Kidney (tissue), 14 donors: Measurements from ENCODE around the gene PARP8. TPM values are rescaled to one million over a fixed set of nuclear protein-coding genes. Genes with fewer than 3 reads are reported as not detected.
A peak's percentile ranks its signal among the peaks of the same experiment; 100 is the strongest.

Experiments
- DNase-seq, 5 donors: peaks; one replicate each; pipeline ENCODE4 v3.0.0-alpha.2; 2013 to 2020
- FAIRE-seq: peaks from 2 replicates; lab custom pipeline; 2012; peaks lifted over from hg19 to GRCh38; lab: Jason Lieb, UNC
- H3K27ac ChIP-seq, 2 donors: one replicate each; pipeline ENCODE4 v1.7.0; 2013; ENCODE audit warnings: low read depth in 2 of 2, low read length in 2 of 2, inconsistent platforms in 1 of 2
- H3K27me3 ChIP-seq: one replicate; pipeline ENCODE4 v1.7.1; 2013; ENCODE audit warnings: low read length, inconsistent platforms; ENCODE audit not compliant: control insufficient read depth, insufficient read depth
- H3K36me3 ChIP-seq, 3 donors: one replicate each; pipeline versions ENCODE4 v1.7.0 to v1.7.1; 2013; ENCODE audit warnings: low read length in 3 of 3, control low read depth in 1 of 3, inconsistent platforms in 1 of 3; ENCODE audit not compliant: insufficient read depth in 3 of 3, control insufficient read depth in 2 of 3
- H3K4me1 ChIP-seq, 3 donors: one replicate each; pipeline versions ENCODE4 v1.7.0 to v1.7.1; 2013; ENCODE audit warnings: low read length in 3 of 3, inconsistent platforms in 1 of 3, low read depth in 1 of 3; ENCODE audit not compliant: control insufficient read depth in 2 of 3, insufficient read depth in 2 of 3
- H3K4me3 ChIP-seq, 3 donors: one replicate each; pipeline versions ENCODE4 v1.7.0 to v1.8.1; 2013; ENCODE audit warnings: low read length in 3 of 3, control low read depth in 1 of 3, inconsistent platforms in 1 of 3
- H3K9ac ChIP-seq, 3 donors: one replicate each; pipeline versions ENCODE4 v1.7.0 to v1.7.1; 2013; ENCODE audit warnings: low read length in 3 of 3, control low read depth in 1 of 3, inconsistent platforms in 1 of 3
- H3K9me3 ChIP-seq, 3 donors: one replicate each; pipeline versions ENCODE4 v1.7.0 to v1.7.1; 2013; ENCODE audit warnings: low read length in 3 of 3, control low read depth in 1 of 3, inconsistent platforms in 1 of 3; ENCODE audit not compliant: control insufficient read depth in 2 of 3, insufficient read depth in 1 of 3
- intact Hi-C: fragments of 100-400 bp; cut with DNase I; formaldehyde crosslinking; loops from one replicate; pipeline ENCODE4 v1.11.1; 2022
- polyA plus RNA-seq: library from polyadenylated mRNA; stranded (reverse); fragments of 350-450 nt; fragmentation: Illumina TruSeq; extraction: RNeasy Lipid Tissue Mini Kit (QIAGEN cat#74804); gene quantifications from one replicate; pipeline ENCODE4 v1.2.3, GENCODE V29; 2014; ENCODE audit warnings: low read depth, low replicate concordance; ENCODE audit not compliant: insufficient read depth
- total RNA-seq: library from RNA; stranded (reverse); fragmentation: NEBNext Ultra II Directional; extraction: Animal tissue kit (Norgen Biotek cat#: 25700); gene quantifications from one replicate; pipeline ENCODE4 v1.2.1, GENCODE V29; 2021
- TF ChIP-seq, protein P1 (sequence below): IDR thresholded peaks from 3 replicates; pipeline ENCODE4 v1.5.1; 2012; ENCODE audit warnings: mild to moderate bottlenecking, moderate library complexity, borderline replicate concordance; ENCODE audit not compliant: insufficient read depth; ENCODE audit errors: extremely low read depth
- donor health status: control.
- donor health status: control.
- donor health status: control.
- donor health status: control.
- donor health status: control.
- donor health status: DM: yes; HTN: yes; CAD: no.
- donor health status: Normal renal cell carcinoma (clear cell type).

The PARP8 gene
- total and polyA plus RNA-seq, 2 donors from 2014 or later: 3.4 to 42.5 TPM

DNA sequence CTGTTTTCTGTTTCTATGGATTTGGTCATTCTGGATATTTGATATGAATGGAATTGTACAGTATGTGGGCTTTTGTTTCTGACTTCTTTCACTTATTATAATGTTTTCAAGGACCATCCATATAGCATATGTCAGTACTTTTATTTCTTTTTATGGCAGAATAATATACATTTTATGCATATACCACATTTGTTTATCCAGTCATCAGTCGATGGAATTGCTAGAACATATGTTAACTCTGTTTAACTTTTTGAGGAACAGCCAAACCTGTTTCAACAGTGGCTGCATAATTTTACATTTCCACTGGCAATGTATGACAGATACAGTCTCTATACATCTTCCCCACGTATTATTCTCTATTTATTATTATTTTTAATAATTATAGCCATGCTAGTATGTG lies 131.6 kb downstream of the PARP8 start:
- DNase-seq (no peak), FAIRE-seq (no peak)
- TF ChIP-seq, protein P1, sequence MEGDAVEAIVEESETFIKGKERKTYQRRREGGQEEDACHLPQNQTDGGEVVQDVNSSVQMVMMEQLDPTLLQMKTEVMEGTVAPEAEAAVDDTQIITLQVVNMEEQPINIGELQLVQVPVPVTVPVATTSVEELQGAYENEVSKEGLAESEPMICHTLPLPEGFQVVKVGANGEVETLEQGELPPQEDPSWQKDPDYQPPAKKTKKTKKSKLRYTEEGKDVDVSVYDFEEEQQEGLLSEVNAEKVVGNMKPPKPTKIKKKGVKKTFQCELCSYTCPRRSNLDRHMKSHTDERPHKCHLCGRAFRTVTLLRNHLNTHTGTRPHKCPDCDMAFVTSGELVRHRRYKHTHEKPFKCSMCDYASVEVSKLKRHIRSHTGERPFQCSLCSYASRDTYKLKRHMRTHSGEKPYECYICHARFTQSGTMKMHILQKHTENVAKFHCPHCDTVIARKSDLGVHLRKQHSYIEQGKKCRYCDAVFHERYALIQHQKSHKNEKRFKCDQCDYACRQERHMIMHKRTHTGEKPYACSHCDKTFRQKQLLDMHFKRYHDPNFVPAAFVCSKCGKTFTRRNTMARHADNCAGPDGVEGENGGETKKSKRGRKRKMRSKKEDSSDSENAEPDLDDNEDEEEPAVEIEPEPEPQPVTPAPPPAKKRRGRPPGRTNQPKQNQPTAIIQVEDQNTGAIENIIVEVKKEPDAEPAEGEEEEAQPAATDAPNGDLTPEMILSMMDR: no peak
- peaks cover 0 to 2% (median 1%) of the 10 kb centered on the region in 3 donors for H3K9me3 ChIP-seq
- H3K27me3 ChIP-seq: no peaks in the 10 kb centered on the region
- H3K36me3 ChIP-seq: no peaks in the 10 kb centered on the region
- H3K9ac ChIP-seq: no peak overlapping the region
- H3K27ac ChIP-seq: no peak overlapping the region
- no peak overlapping the region for H3K4me3 ChIP-seq
- no peaks in the 10 kb centered on the region for H3K4me1 ChIP-seq
- intact Hi-C loops: no loop called here

DNA sequence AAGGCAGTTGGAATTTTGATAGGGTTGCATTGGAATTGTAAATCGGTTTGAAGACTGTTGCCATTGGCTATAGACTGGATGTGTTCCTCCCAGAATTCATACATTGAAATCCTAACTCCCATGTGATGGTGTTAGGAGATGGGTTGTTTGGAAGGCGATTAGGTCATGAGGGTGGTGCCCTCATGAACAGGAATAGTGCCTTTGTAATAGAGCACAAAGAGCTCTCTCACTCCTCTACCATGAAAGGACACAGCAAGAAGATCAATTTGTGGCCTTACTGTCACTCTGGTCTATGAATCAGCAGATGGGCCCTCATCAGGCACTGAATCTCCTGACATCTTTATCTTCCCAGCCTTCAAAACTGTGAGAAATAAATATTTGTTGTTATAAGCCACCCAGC lies 133.2 kb downstream of the PARP8 start:
- Histone ChIP-seq H3K4me3 (no peak overlapping the region), H3K27ac (no peak overlapping the region), H3K27me3 (no peaks in the 10 kb centered on the region), H3K4me1 (no peaks in the 10 kb centered on the region), H3K9me3 (peaks cover 0 to 5% (median 3%) of the 10 kb centered on the region in 3 donors), H3K9ac (no peak overlapping the region), H3K36me3 (no peaks in the 10 kb centered on the region)
- TF ChIP-seq, protein P1: no peak
- no peak for DNase-seq
- FAIRE-seq: no peak
- intact Hi-C loops: no loop called here

DNA sequence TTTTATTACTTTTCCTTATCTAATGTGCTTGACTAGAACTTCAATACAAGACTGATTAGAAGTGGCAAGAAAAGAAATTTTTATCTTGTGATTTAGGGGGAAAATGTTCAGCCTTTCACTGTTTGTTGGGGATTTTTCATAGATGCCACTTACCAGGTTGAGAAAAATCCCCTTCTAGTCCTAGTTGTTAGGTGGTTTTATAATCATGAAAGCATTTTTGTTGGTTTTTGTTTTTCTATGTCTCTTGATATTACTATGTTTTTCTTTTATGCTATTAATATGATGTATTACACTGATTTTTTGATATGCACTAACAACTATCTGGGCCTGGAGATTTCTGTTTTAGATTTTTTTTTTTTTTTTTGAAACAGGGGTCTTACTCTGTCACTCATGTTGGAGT lies 134.0 kb downstream of the PARP8 start:
- Histone ChIP-seq H3K9ac (no peak overlapping the region), H3K4me3 (no peak overlapping the region), H3K36me3 (no peaks in the 10 kb centered on the region), H3K27me3 (no peaks in the 10 kb centered on the region), H3K27ac (no peak overlapping the region), H3K4me1 (no peaks in the 10 kb centered on the region), H3K9me3 (peaks cover 0 to 5% (median 3%) of the 10 kb centered on the region in 3 donors)
- TF ChIP-seq, protein P1: no peak
- no peak for DNase-seq
- no peak for FAIRE-seq
- intact Hi-C loops: no loop called here

DNA sequence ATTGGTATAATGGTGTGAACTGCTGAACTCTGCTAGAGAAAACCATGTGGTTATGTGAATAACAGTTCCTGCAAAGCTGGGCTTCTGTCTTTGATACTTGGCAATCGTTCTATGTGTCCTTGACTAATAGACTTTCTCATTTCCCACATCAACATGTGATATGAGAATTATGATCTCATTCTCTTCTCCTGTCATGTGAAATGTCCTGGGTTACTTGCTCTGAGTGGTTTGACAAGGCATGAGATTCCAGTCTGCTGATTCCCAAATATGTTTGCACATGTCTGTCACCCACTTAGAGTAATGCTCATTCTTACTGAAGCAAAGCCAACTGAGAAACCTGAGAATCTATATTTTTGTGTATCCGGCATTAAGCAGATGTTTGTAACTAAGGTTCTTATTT lies 141.2 kb downstream of the PARP8 start:
- TF ChIP-seq, protein P1: no peak
- Histone ChIP-seq H3K36me3 (no peaks in the 10 kb centered on the region), H3K4me3 (no peak overlapping the region), H3K9ac (no peak overlapping the region), H3K27ac (no peak overlapping the region), H3K9me3 (peaks cover 0 to 5% (median 3%) of the 10 kb centered on the region in 3 donors), H3K27me3 (no peaks in the 10 kb centered on the region), H3K4me1 (no peaks in the 10 kb centered on the region)
- peak in 1 of 5 donors; percentile 5 for DNase-seq
- intact Hi-C loops: no loop called here
- FAIRE-seq: no peak
